CD4-positive, CD25-positive, alpha-beta regulatory T cell (primary cell): Measurements from ENCODE around the gene ACTN1. TPM values are rescaled to one million over a fixed set of nuclear protein-coding genes. Genes with fewer than 3 reads are reported as not detected.

ENCODE experiments used
- ATAC-seq, 2 donors: fragments of 150-1000 bp; cut with Tn5 transposase; one replicate each; pipeline ENCODE4 v1.10.0; 2021; ENCODE audit warnings: low read depth in 2 of 2, moderate number of reproducible peaks in 2 of 2, moderate library complexity in 1 of 2
- DNase-seq, 3 donors: peaks; one replicate each; pipeline versions ENCODE4 v3.0.0 to v3.0.0-alpha.2; 2012 to 2022; ENCODE audit warnings: mixed read lengths in 1 of 3
- H3K27ac ChIP-seq: one replicate; pipeline ENCODE4 v1.7.0; 2013; ENCODE audit warnings: mild to moderate bottlenecking, low read length; ENCODE audit not compliant: insufficient read depth, poor library complexity, severe bottlenecking
- H3K27me3 ChIP-seq: one replicate; pipeline ENCODE4 v1.7.0; 2013; ENCODE audit warnings: low read length; ENCODE audit not compliant: control insufficient read depth, insufficient read depth
- H3K36me3 ChIP-seq: one replicate; pipeline ENCODE4 v1.7.0; 2013; ENCODE audit warnings: mild to moderate bottlenecking, low read length, moderate library complexity; ENCODE audit not compliant: control insufficient read depth, insufficient read depth
- H3K4me1 ChIP-seq: 2 replicates; pipeline ENCODE4 v1.7.0; 2013; ENCODE audit warnings: mild to moderate bottlenecking, low read length; ENCODE audit not compliant: insufficient read depth, control insufficient read depth, poor library complexity, severe bottlenecking
- H3K4me3 ChIP-seq: one replicate; pipeline ENCODE4 v1.7.0; 2013; ENCODE audit warnings: low read depth, mild to moderate bottlenecking, low read length, moderate library complexity
- H3K9me3 ChIP-seq, 2 experiments: 1 replicate in 1 of 2; 2 replicates in 1 of 2; pipeline ENCODE4 v1.7.0; 2013; ENCODE audit warnings: low read length in 2 of 2, mild to moderate bottlenecking in 1 of 2, moderate library complexity in 1 of 2; ENCODE audit not compliant: control insufficient read depth in 2 of 2
- H3K27ac Mint-ChIP-seq, 3 donors: one replicate each; pipeline ENCODE4 v1.8.0; 2020 to 2022; ENCODE audit warnings: mild to moderate bottlenecking in 3 of 3, mixed read lengths in 3 of 3, moderate library complexity in 2 of 3
- H3K27me3 Mint-ChIP-seq: one replicate; pipeline ENCODE4 v1.8.0; 2022; ENCODE audit warnings: mild to moderate bottlenecking, mixed read lengths
- H3K36me3 Mint-ChIP-seq: one replicate; pipeline ENCODE4 v1.8.0; 2020; ENCODE audit warnings: mixed read lengths
- H3K4me1 Mint-ChIP-seq, 4 donors: one replicate each; pipeline ENCODE4 v1.8.0; 2020 to 2022; ENCODE audit warnings: mixed read lengths in 4 of 4, mild to moderate bottlenecking in 1 of 4
- H3K4me3 Mint-ChIP-seq, 4 donors: one replicate each; pipeline ENCODE4 v1.8.0; 2020 to 2022; ENCODE audit warnings: mild to moderate bottlenecking in 4 of 4, mixed read lengths in 4 of 4, moderate library complexity in 3 of 4
- H3K9me3 Mint-ChIP-seq, 7 donors: one replicate each; pipeline ENCODE4 v1.8.0; 2020 to 2022; ENCODE audit warnings: mixed read lengths in 7 of 7, mild to moderate bottlenecking in 3 of 7, moderate library complexity in 2 of 7
- polyA plus RNA-seq, 4 donors: library from polyadenylated mRNA; unstranded; fragments of 300-500 nt; fragmentation: Illumina TruSeq; gene quantifications; one replicate each; pipeline ENCODE4 v1.2.3, GENCODE V29; 2021
- total RNA-seq: library from RNA; stranded (reverse); gene quantifications from one replicate; pipeline ENCODE4 v1.2.3, GENCODE V29; 2022

The ACTN1 gene
- total and polyA plus RNA-seq, 5 donors from 2014 or later: 28.3 to 78.8 (median 47.5) TPM

GRCh38 chr14:68940614-68941185 is 38.4 kb downstream of the ACTN1 start:
- H3K4me3 ChIP-seq: no peak overlapping the region
- no peak for ATAC-seq
- Mint-ChIP-seq H3K27ac (peak overlapping the region in 2 of 3 donors; percentile 76 to 87), H3K9me3 (no peaks in the 10 kb centered on the region), H3K4me1 (peaks cover 6 to 89% (median 36%) of the 10 kb centered on the region in 4 donors), H3K4me3 (no peak overlapping the region), H3K36me3 (peaks cover 8% of the 10 kb centered on the region), H3K27me3 (no peaks in the 10 kb centered on the region)
- no peak for DNase-seq
- no peak overlapping the region for H3K27ac ChIP-seq
- H3K36me3 ChIP-seq: no peaks in the 10 kb centered on the region
- peaks cover 8% of the 10 kb centered on the region for H3K4me1 ChIP-seq
- no peaks in the 10 kb centered on the region for H3K9me3 ChIP-seq
- no peaks in the 10 kb centered on the region for H3K27me3 ChIP-seq

GRCh38 chr14:68939893-68940613 is 39.0 kb downstream of the ACTN1 start:
- no peak for DNase-seq
- Mint-ChIP-seq H3K36me3 (peaks cover 8% of the 10 kb centered on the region), H3K4me3 (no peak overlapping the region), H3K27me3 (no peaks in the 10 kb centered on the region), H3K9me3 (no peaks in the 10 kb centered on the region), H3K4me1 (peaks cover under 1 to 88% (median 31%) of the 10 kb centered on the region in 4 donors), H3K27ac (peak overlapping the region in 1 of 3 donors; percentile 76)
- ATAC-seq: no peak
- Histone ChIP-seq H3K4me1 (peaks cover 5% of the 10 kb centered on the region), H3K4me3 (no peak overlapping the region), H3K9me3 (no peaks in the 10 kb centered on the region), H3K27me3 (no peaks in the 10 kb centered on the region), H3K36me3 (no peaks in the 10 kb centered on the region), H3K27ac (no peak overlapping the region)

- H3K9me3 Mint-ChIP-seq: no peaks in the 10 kb centered on the region
- Histone ChIP-seq H3K36me3 (no peaks in the 10 kb centered on the region), H3K27ac (no peak overlapping the region), H3K27me3 (no peaks in the 10 kb centered on the region), H3K9me3 (no peaks in the 10 kb centered on the region), H3K4me3 (no peak overlapping the region), H3K4me1 (peaks cover 5% of the 10 kb centered on the region)
- peaks cover 0 to 89% (median 28%) of the 10 kb centered on the region in 4 donors for H3K4me1 Mint-ChIP-seq
- peak overlapping the region in 2 of 3 donors; percentile 55 to 63 for H3K27ac Mint-ChIP-seq
- no peaks in the 10 kb centered on the region for H3K27me3 Mint-ChIP-seq
- ATAC-seq: no peak
- no peak for DNase-seq
- no peak overlapping the region for H3K4me3 Mint-ChIP-seq
- H3K36me3 Mint-ChIP-seq: peaks cover 8% of the 10 kb centered on the region
Measured at GRCh38 chr14:68939181-68939892, 39.8 kb downstream of the ACTN1 start.

- peaks cover 0 to 91% (median 28%) of the 10 kb centered on the region in 4 donors for H3K4me1 Mint-ChIP-seq
- H3K4me1 ChIP-seq: peaks cover 5% of the 10 kb centered on the region
- no peak overlapping the region for H3K4me3 ChIP-seq
Measured at GRCh38 chr14:68938271-68939150, 40.6 kb downstream of the ACTN1 start.

GRCh38 chr14:68937471-68938270 is 41.4 kb downstream of the ACTN1 start:
- Histone ChIP-seq H3K9me3 (no peaks in the 10 kb centered on the region), H3K4me3 (no peak overlapping the region), H3K27me3 (no peaks in the 10 kb centered on the region), H3K36me3 (no peaks in the 10 kb centered on the region), H3K4me1 (peaks cover 5% of the 10 kb centered on the region), H3K27ac (no peak overlapping the region)
- H3K9me3 Mint-ChIP-seq: no peaks in the 10 kb centered on the region
- H3K27ac Mint-ChIP-seq: peak overlapping the region; percentile 55 to 97 (median 82)
- DNase-seq (peak in 1 of 3 donors; percentile 18), ATAC-seq (peak; percentile 22 to 33)
- peaks cover 0 to 91% (median 28%) of the 10 kb centered on the region in 4 donors for H3K4me1 Mint-ChIP-seq
- H3K36me3 Mint-ChIP-seq: peaks cover 8% of the 10 kb centered on the region
- no peaks in the 10 kb centered on the region for H3K27me3 Mint-ChIP-seq
- H3K4me3 Mint-ChIP-seq: peak overlapping the region in 1 of 4 donors; percentile 5

More at GRCh38 chr14:68938271-68939150, 40.6 kb downstream of the ACTN1 start:
- H3K27me3 ChIP-seq: no peaks in the 10 kb centered on the region
- ATAC-seq (peak in 1 of 2 donors; percentile 11), DNase-seq (no peak)
- Mint-ChIP-seq H3K36me3 (peaks cover 8% of the 10 kb centered on the region), H3K4me3 (peak overlapping the region in 1 of 4 donors; percentile 25), H3K27ac (peak overlapping the region; percentile 55 to 82 (median 82)), H3K9me3 (no peaks in the 10 kb centered on the region), H3K27me3 (no peaks in the 10 kb centered on the region)
- H3K27ac ChIP-seq: no peak overlapping the region
- H3K9me3 ChIP-seq: no peaks in the 10 kb centered on the region
- H3K36me3 ChIP-seq: no peaks in the 10 kb centered on the region

- H3K36me3 Mint-ChIP-seq: peaks cover 4% of the 10 kb centered on the region
- no peak for ATAC-seq
- Histone ChIP-seq H3K4me1 (peaks cover 5% of the 10 kb centered on the region), H3K36me3 (no peaks in the 10 kb centered on the region), H3K9me3 (no peaks in the 10 kb centered on the region), H3K27me3 (no peaks in the 10 kb centered on the region), H3K27ac (no peak overlapping the region), H3K4me3 (no peak overlapping the region)
- H3K27me3 Mint-ChIP-seq: no peaks in the 10 kb centered on the region
- DNase-seq: no peak
- H3K4me1 Mint-ChIP-seq: peaks cover 0 to 90% (median 29%) of the 10 kb centered on the region in 4 donors
- H3K4me3 Mint-ChIP-seq: no peak overlapping the region
- no peaks in the 10 kb centered on the region for H3K9me3 Mint-ChIP-seq
- H3K27ac Mint-ChIP-seq: peak overlapping the region; percentile 48 to 97 (median 82)
Measured at GRCh38 chr14:68936980-68937379, 42.1 kb downstream of the ACTN1 start.
